CD1c-positive myeloid dendritic cell (primary cell): ENCODE results near the gene SULT1A4.
"Not testable (repeated sequence)": the region's sequence is repeated elsewhere in the genome, so short reads cannot be mapped to it uniquely, and the experiment has no call there.

Experiments
- DNase-seq: peaks from one replicate; pipeline ENCODE4 v3.0.0-alpha.2; 2016; ENCODE audit errors: extremely low spot score

Gene SULT1A4

GRCh38 chr16:29459706-29460646, at the start of gene SULT1A4:
SULT1A4 (plus strand) TSS chr16:29459913; CDS start chr16:29461386, 1,473 bp downstream.
- DNase-seq, result not testable (repeated sequence)

- not testable (repeated sequence) for DNase-seq
Measured at GRCh38 chr16:29423587-29423986, 36.1 kb upstream of the SULT1A4 start.

GRCh38 chr16:29425390-29425789, 34.3 kb upstream of the SULT1A4 start:
- DNase-seq, result not testable (repeated sequence)

GRCh38 chr16:29453754-29454153, 6.0 kb upstream of the SULT1A4 start:
- DNase-seq, result not testable (repeated sequence)

- not testable (repeated sequence) for DNase-seq
Measured at GRCh38 chr16:29454269-29454668, 5.4 kb upstream of the SULT1A4 start, which contains the start of the genes BOLA2 and SLX1B. BOLA2 (minus strand) TSS chr16:29454351; CDS start chr16:29454253, 98 bp downstream. SLX1B (plus strand) TSS chr16:29454533.

GRCh38 chr16:29454828-29455227, 4.9 kb upstream of the SULT1A4 start:
- DNase-seq, result not testable (repeated sequence)

GRCh38 chr16:29457660-29458059, 2.1 kb upstream of the SULT1A4 start:
- not testable (repeated sequence) for DNase-seq

- not testable (repeated sequence) for DNase-seq
Measured at GRCh38 chr16:29460647-29461030, 926 bp downstream of the SULT1A4 start.

GRCh38 chr16:29465985-29466824, 6.5 kb downstream of the SULT1A4 start:
- DNase-seq, result not testable (repeated sequence)

- DNase-seq, result not testable (repeated sequence)
Measured at GRCh38 chr16:29466904-29467303, 7.2 kb downstream of the SULT1A4 start.

- DNase-seq, result not testable (repeated sequence)
Measured at GRCh38 chr16:29467654-29468366, 8.1 kb downstream of the SULT1A4 start.

- not testable (repeated sequence) for DNase-seq
Measured at GRCh38 chr16:29469660-29470059, 9.9 kb downstream of the SULT1A4 start.

- not testable (repeated sequence) for DNase-seq
Measured at GRCh38 chr16:29472065-29472464, 12.4 kb downstream of the SULT1A4 start.

GRCh38 chr16:29482276-29482675, 22.6 kb downstream of the SULT1A4 start:
- not testable (repeated sequence) for DNase-seq

- DNase-seq, result not testable (repeated sequence)
Measured at GRCh38 chr16:29506308-29506707, 46.6 kb downstream of the SULT1A4 start, which contains the start of gene NPIPB12. NPIPB12 (minus strand) TSS chr16:29506408.
